Neural cell (in vitro differentiated cells): Measurements from ENCODE around the gene AKAP6. TPM values are rescaled to one million over a fixed set of nuclear protein-coding genes. Genes with fewer than 3 reads are reported as not detected.

ENCODE experiments used
- H2AFZ ChIP-seq: fragments of 200-600, 300-800 bp; sonication (generic), shearing (Covaris generic); 2 replicates; pipeline ENCODE4 v1.6.0; 2014; ENCODE audit warnings: low read depth, mild to moderate bottlenecking, antibody characterized with exemption, low read length, moderate library complexity
- H3F3A ChIP-seq: fragments of 200-600 bp; shearing (Covaris generic); 2 replicates; pipeline ENCODE4 v1.6.1; 2016; ENCODE audit warnings: mild to moderate bottlenecking, moderate library complexity, mixed read lengths, antibody characterized with exemption, low read length; ENCODE audit not compliant: insufficient read depth, poor library complexity, severe bottlenecking
- H3K27ac ChIP-seq: fragments of 200-600, 300-800 bp; sonication (generic), shearing (Covaris generic); 2 replicates; pipeline ENCODE4 v1.5.1; 2014; ENCODE audit warnings: mild to moderate bottlenecking, low read length, moderate library complexity
- H3K27me3 ChIP-seq: fragments of 300-800, 200-600 bp; sonication (generic), shearing (Covaris generic); 2 replicates; pipeline ENCODE4 v1.6.0; 2014; ENCODE audit warnings: mild to moderate bottlenecking, low read depth, low read length, moderate library complexity; ENCODE audit not compliant: insufficient read depth
- H3K36me3 ChIP-seq: fragments of 300-800, 200-600 bp; sonication (generic), shearing (Covaris generic); 2 replicates; pipeline ENCODE4 v1.5.1; 2014; ENCODE audit warnings: mild to moderate bottlenecking, antibody characterized with exemption, low read length, moderate library complexity; ENCODE audit not compliant: insufficient read depth
- H3K4me2 ChIP-seq: fragments of 300-800, 200-600 bp; sonication (generic), shearing (Covaris generic); 2 replicates; pipeline ENCODE4 v1.6.0; 2014; ENCODE audit warnings: mild to moderate bottlenecking, low read length
- H3K4me3 ChIP-seq: fragments of 300-800, 200-600 bp; sonication (generic), shearing (Covaris generic); 2 replicates; pipeline ENCODE4 v1.5.1; 2014; ENCODE audit warnings: mild to moderate bottlenecking, low read length, moderate library complexity
- H3K79me2 ChIP-seq: fragments of 200-600 bp; shearing (Covaris generic); replicated peaks from 2 replicates; pipeline ENCODE4 v1.6.0; 2014; ENCODE audit warnings: mild to moderate bottlenecking, low read length, moderate library complexity; ENCODE audit not compliant: insufficient read depth
- H3K9ac ChIP-seq: fragments of 300-800, 200-600 bp; sonication (generic), shearing (Covaris generic); 2 replicates; pipeline ENCODE4 v1.6.1; 2016; ENCODE audit warnings: mild to moderate bottlenecking, low read length, mixed read lengths
- H3K9me2 ChIP-seq: fragments of 200-600 bp; shearing (Covaris generic); 2 replicates; pipeline ENCODE4 v1.6.1; 2016; ENCODE audit warnings: mild to moderate bottlenecking, low read length, mixed read lengths; ENCODE audit not compliant: insufficient read depth
- H3K9me3 ChIP-seq: fragments of 200-600, 300-800 bp; sonication (generic), shearing (Covaris generic); 2 replicates; pipeline ENCODE4 v1.6.1; 2016; ENCODE audit warnings: mild to moderate bottlenecking, mixed run types, low read length, moderate library complexity, mixed read lengths
- H4K20me1 ChIP-seq: fragments of 200-600 bp; shearing (Covaris generic); 2 replicates; pipeline ENCODE4 v1.6.1; 2016; ENCODE audit warnings: mild to moderate bottlenecking, mixed run types; ENCODE audit not compliant: insufficient read depth
- CTCF ChIP-seq: fragments of 450-650 bp; IDR thresholded peaks from 2 replicates; pipeline ENCODE4 v1.5.1; 2014; ENCODE audit warnings: antibody characterized with exemption, mild to moderate bottlenecking, moderate library complexity; ENCODE audit not compliant: poor library complexity, severe bottlenecking
- MXI1 ChIP-seq: fragments of 450-650 bp; conservative IDR thresholded peaks from 2 replicates; pipeline ENCODE4 v1.6.1; 2014; ENCODE audit warnings: antibody characterized with exemption, mild to moderate bottlenecking; ENCODE audit not compliant: poor library complexity, severe bottlenecking
- POLR2AphosphoS5 ChIP-seq: IDR thresholded peaks from 2 replicates; pipeline ENCODE4 v1.6.1; 2012
- REST ChIP-seq: IDR thresholded peaks from 2 replicates; pipeline ENCODE4 v1.6.1; 2012; ENCODE audit warnings: borderline replicate concordance
- SMC3 ChIP-seq: fragments of 450-650 bp; conservative IDR thresholded peaks from 2 replicates; pipeline ENCODE4 v1.6.1; 2014; ENCODE audit warnings: antibody characterized with exemption, mild to moderate bottlenecking, moderate library complexity; ENCODE audit not compliant: poor library complexity
- polyA plus RNA-seq: library from polyadenylated mRNA; depleted of rRNA; stranded (reverse); fragments of >200 nt; gene quantifications from 2 replicates; pipeline ENCODE4 v1.2.3, GENCODE V29; 2014

Gene AKAP6
- polyA plus RNA-seq, 1 donor from 2014 or later: 15.8 TPM

DNA sequence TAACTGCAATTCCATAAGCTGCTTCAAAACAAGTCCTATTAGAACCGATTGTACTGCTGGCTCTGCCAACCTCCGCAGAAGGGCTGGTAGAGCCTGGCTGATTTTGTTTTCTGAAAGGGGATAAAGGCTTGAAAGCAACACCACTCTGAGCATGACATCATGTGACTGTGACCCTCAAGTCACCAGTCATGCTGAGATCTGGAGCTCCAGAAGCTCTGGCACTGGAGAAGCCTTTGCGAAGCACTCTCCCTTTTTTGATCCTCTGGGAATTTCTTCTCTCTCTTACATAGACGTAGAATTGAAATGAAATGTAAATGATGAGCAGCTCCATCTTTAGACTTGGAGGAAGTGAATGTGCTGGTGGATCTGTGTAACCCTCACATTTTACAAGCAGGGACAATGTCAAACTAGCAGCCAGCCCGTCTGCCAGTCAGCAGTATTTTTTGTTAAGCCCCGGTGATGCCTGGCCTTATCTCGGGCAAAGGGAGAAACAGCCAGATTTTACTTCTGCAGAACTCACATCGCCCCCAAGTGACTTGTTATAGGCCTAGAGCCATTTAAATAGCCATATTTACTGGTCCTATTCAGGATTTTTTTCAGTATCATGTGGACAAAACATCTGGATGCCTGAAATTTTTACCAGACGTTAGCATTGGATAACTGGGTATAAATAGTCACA is 497.4 kb downstream of the AKAP6 start:
- TF ChIP-seq POLR2AphosphoS5: no peak
- Histone ChIP-seq H3K36me3 (peaks cover 5% of the 10 kb centered on the region), H3K27ac (no peak overlapping the region), H3K79me2 (no peaks in the 10 kb centered on the region), H4K20me1 (no peaks in the 10 kb centered on the region), H3F3A (no peaks in the 10 kb centered on the region), H3K9me2 (no peaks in the 10 kb centered on the region), H3K4me2 (no peak overlapping the region), H2AFZ (no peak overlapping the region), H3K9ac (no peak overlapping the region), H3K9me3 (no peaks in the 10 kb centered on the region), H3K4me3 (no peak overlapping the region), H3K27me3 (no peaks in the 10 kb centered on the region)

DNA sequence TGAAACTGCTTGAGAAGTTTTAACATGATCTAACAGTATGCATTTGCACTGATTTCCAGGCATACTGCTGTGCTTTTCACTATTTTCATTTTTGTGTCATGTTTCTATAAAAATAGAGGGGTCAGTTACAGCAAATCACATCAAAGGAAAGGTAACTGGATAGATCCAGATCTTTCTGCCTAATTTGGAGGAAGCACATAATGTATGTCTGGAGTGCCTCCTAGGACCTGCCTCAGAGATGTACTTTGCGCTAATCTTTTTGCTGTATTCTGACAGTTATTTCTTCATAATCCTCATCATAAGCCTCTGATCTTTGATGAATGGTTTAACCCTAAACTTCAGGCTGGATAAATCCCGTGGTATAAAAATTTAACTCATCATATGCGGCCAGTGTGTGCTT is 498.4 kb downstream of the AKAP6 start:
- no peak overlapping the region for H3K27ac ChIP-seq
- H2AFZ ChIP-seq: no peak overlapping the region
- H3K9me3 ChIP-seq: no peaks in the 10 kb centered on the region
- no peaks in the 10 kb centered on the region for H3F3A ChIP-seq
- H3K36me3 ChIP-seq: no peaks in the 10 kb centered on the region
- no peaks in the 10 kb centered on the region for H3K9me2 ChIP-seq
- H3K4me2 ChIP-seq: no peak overlapping the region
- no peak overlapping the region for H3K4me3 ChIP-seq
- H3K27me3 ChIP-seq: no peaks in the 10 kb centered on the region
- H4K20me1 ChIP-seq: no peaks in the 10 kb centered on the region
- H3K9ac ChIP-seq: no peak overlapping the region
- H3K79me2 ChIP-seq: no peaks in the 10 kb centered on the region
- no peak for TF ChIP-seq MXI1
- TF ChIP-seq POLR2AphosphoS5: no peak
- no peak for TF ChIP-seq CTCF
- TF ChIP-seq SMC3: no peak
- no peak for TF ChIP-seq REST

DNA sequence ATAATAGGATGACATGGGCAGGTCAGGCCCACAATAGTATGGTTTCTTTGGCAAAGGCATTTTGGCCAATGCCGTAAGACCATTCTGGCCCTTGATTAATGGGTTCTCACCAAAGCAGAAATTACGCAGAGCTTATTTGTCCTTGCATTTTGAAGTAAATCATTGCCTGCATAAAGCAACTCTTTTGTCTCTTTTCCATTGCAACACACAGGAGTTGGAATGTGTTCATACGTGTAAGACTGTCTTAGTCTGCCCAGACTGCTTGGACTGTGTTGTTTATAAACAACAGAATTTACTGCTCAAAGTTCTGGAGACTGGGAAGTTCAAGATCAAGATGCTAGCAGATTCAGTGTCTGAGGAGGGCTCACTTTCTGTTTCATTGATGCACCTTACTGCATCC is 506.8 kb downstream of the AKAP6 start:
- no peaks in the 10 kb centered on the region for H3K9me2 ChIP-seq
- H4K20me1 ChIP-seq: no peaks in the 10 kb centered on the region
- no peaks in the 10 kb centered on the region for H3F3A ChIP-seq
- H3K27me3 ChIP-seq: no peaks in the 10 kb centered on the region
- H3K9me3 ChIP-seq: no peaks in the 10 kb centered on the region
- H3K36me3 ChIP-seq: no peaks in the 10 kb centered on the region
- no peak overlapping the region for H3K27ac ChIP-seq
- no peak overlapping the region for H3K9ac ChIP-seq
- TF ChIP-seq MXI1 (no peak), CTCF (no peak), POLR2AphosphoS5 (no peak)
- no peak overlapping the region for H3K4me3 ChIP-seq
- no peak overlapping the region for H3K4me2 ChIP-seq
- no peaks in the 10 kb centered on the region for H3K79me2 ChIP-seq
- no peak overlapping the region for H2AFZ ChIP-seq
